SH-SY5Y (cell line): ENCODE results near the gene CTNNA3.

Experiments
- GATA2 ChIP-seq: IDR thresholded peaks from 2 replicates; pipeline ENCODE4 v1.6.1; 2011; ENCODE audit warnings: mild to moderate bottlenecking, low read depth, low read length
- GATA3 ChIP-seq: IDR thresholded peaks from 2 replicates; pipeline ENCODE4 v1.6.1; 2011; ENCODE audit warnings: low read depth, mild to moderate bottlenecking, low read length, moderate library complexity

DNA sequence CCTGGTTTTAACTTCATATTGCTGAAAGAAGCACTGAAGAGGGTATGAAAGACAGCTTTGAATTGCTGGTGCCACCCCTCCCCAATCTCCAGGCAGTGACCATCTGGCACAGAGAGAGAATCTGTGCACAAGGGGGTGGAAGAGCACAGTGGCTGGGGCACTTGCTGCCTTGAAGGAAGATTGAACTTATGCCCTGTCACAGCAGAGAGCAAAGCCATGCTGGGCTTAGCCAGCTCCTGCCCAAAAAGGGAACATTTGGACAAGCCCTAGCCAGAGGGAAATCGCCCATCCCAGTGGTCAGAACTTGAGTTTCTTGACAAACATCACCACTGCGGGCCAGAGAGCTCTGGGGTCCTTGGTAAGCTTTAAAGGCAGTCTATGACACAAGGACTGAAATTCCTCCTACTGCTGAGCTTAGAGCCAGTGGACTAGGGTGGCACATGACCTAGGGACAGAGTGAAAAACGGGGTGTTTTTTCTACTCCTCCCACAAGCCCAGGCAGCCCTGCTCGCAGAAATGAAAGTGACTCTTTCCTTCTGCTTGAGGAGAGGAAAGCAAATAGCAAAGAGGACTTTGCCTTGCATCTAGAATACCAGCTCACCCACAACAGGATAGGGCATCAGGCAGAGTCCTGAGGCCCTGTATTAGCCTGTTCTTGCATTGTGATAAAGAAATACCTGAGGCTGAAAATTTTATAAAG lies 257.2 kb downstream of the CTNNA3 start:
- TF ChIP-seq GATA2 (no peak), GATA3 (no peak)
